ENCODE measurements around the gene ACADL.

- no peak for TF ChIP-seq CTCF (IDR thresholded peaks at IDR 0.05; ENCODE audit: control extremely low read depth in 1 of 3, insufficient read depth in 1 of 3, low read depth in 1 of 3, low read length in 3 of 3)
- TF ChIP-seq POLR2AphosphoS5 (IDR thresholded peaks at IDR 0.05; ENCODE audit: low read depth, low read length), result no peak
These were observed 17.3 kb downstream of the ACADL start for GRCh38 chr2:210207929-210208328.

All from H1 (cell line).